HUES6 (cell line): ENCODE data around the gene MISP.
A peak's percentile ranks its signal among the peaks of the same experiment; 100 is the strongest.
"Not testable (repeated sequence)": the region's sequence is repeated elsewhere in the genome, so short reads cannot be mapped to it uniquely, and the experiment has no call there.

Experiments used
- H3K27ac ChIP-seq: 2 replicates; pipeline ENCODE4 v1.7.0; 2013; ENCODE audit warnings: low read depth, mild to moderate bottlenecking, low read length, inconsistent platforms
- H3K27me3 ChIP-seq: 2 replicates; pipeline ENCODE4 v1.6.1; 2013; ENCODE audit warnings: low read length; ENCODE audit not compliant: control insufficient read depth, insufficient read depth
- H3K36me3 ChIP-seq: 2 replicates; pipeline ENCODE4 v1.6.1; 2013; ENCODE audit warnings: low read length; ENCODE audit not compliant: control insufficient read depth, insufficient read depth
- H3K4me1 ChIP-seq: 2 replicates; pipeline ENCODE4 v1.6.1; 2013; ENCODE audit warnings: low read length; ENCODE audit not compliant: control insufficient read depth, insufficient read depth
- H3K4me3 ChIP-seq: 2 replicates; pipeline ENCODE4 v1.5.1; 2013; ENCODE audit warnings: low read depth, low read length
- H3K9ac ChIP-seq: one replicate; pipeline ENCODE4 v1.6.1; 2013; ENCODE audit warnings: mild to moderate bottlenecking, low read length
- H3K9me3 ChIP-seq: 2 replicates; pipeline ENCODE4 v1.6.1; 2013; ENCODE audit warnings: low read depth, low read length; ENCODE audit not compliant: control insufficient read depth, insufficient read depth

MISP gene

GRCh38 chr19:750640-751423 lies at the start of gene MISP:
MISP (plus strand) TSS chr19:751112; CDS start chr19:756947, 5,835 bp downstream.
- H3K9me3 ChIP-seq, result peaks cover 18% of the 10 kb centered on the region
- H3K27ac ChIP-seq, result no peak within 1 kb of the TSS
- no peak within 1 kb of the TSS for H3K9ac ChIP-seq
- no peaks in the 10 kb centered on the region for H3K36me3 ChIP-seq
- no peak within 1 kb of the TSS for H3K4me3 ChIP-seq
- no peaks in the 10 kb centered on the region for H3K27me3 ChIP-seq
- H3K4me1 ChIP-seq, result peaks cover 8% of the 10 kb centered on the region

GRCh38 chr19:702847-703246 lies 48.1 kb upstream of the MISP start:
- H3K4me3 ChIP-seq, result peak overlapping the region; percentile 51; the same call in 1 of the 2 replicates
- not testable (repeated sequence) for H3K4me1 ChIP-seq, H3K9me3 ChIP-seq, H3K27me3 ChIP-seq, H3K36me3 ChIP-seq, H3K27ac ChIP-seq, H3K9ac ChIP-seq

- peaks cover 3% of the 10 kb centered on the region; the same call in 1 of the 2 replicates for H3K4me1 ChIP-seq
- H3K27ac ChIP-seq, result no peak overlapping the region
- peak overlapping the region; percentile 51 for H3K4me3 ChIP-seq
- H3K27me3 ChIP-seq, result no peaks in the 10 kb centered on the region; the same call in 1 of the 2 replicates
- no peaks in the 10 kb centered on the region for H3K36me3 ChIP-seq
- no peak overlapping the region for H3K9ac ChIP-seq
- peaks cover 7% of the 10 kb centered on the region; the same call in 1 of the 2 replicates for H3K9me3 ChIP-seq
Measured at GRCh38 chr19:703329-703650, 47.6 kb upstream of the MISP start.

GRCh38 chr19:703651-704446 lies 47.1 kb upstream of the MISP start:
- H3K9ac ChIP-seq, result peak overlapping the region; percentile 48
- peaks cover 3% of the 10 kb centered on the region; the same call in 1 of the 2 replicates for H3K4me1 ChIP-seq
- no peak overlapping the region for H3K27ac ChIP-seq
- no peaks in the 10 kb centered on the region for H3K36me3 ChIP-seq
- peaks cover 7% of the 10 kb centered on the region; the same call in 1 of the 2 replicates for H3K9me3 ChIP-seq
- no peaks in the 10 kb centered on the region; the same call in 1 of the 2 replicates for H3K27me3 ChIP-seq
- peak overlapping the region; percentile 59 for H3K4me3 ChIP-seq

- peaks cover 7% of the 10 kb centered on the region; the same call in 1 of the 2 replicates for H3K9me3 ChIP-seq
- H3K27ac ChIP-seq, result no peak overlapping the region
- no peaks in the 10 kb centered on the region for H3K36me3 ChIP-seq
- peak overlapping the region; percentile 59 for H3K4me3 ChIP-seq
- H3K4me1 ChIP-seq, result peaks cover 3% of the 10 kb centered on the region; the same call in 1 of the 2 replicates
- no peaks in the 10 kb centered on the region; the same call in 1 of the 2 replicates for H3K27me3 ChIP-seq
- H3K9ac ChIP-seq, result peak overlapping the region; percentile 48
Measured at GRCh38 chr19:704447-704741, 46.5 kb upstream of the MISP start.

- Histone ChIP-seq H3K9me3 (peaks cover 7% of the 10 kb centered on the region; the same call in 1 of the 2 replicates), H3K27me3 (peaks cover 4% of the 10 kb centered on the region), H3K4me3 (peak within 1 kb of the TSS; percentile 64), H3K4me1 (peaks cover 23% of the 10 kb centered on the region), H3K9ac (no peak within 1 kb of the TSS), H3K36me3 (no peaks in the 10 kb centered on the region), H3K27ac (no peak within 1 kb of the TSS)
Measured at GRCh38 chr19:708154-709143, 42.5 kb upstream of the MISP start, which contains the start of gene PALM. PALM (plus strand) TSS chr19:708935; CDS start chr19:709147, 212 bp downstream.

GRCh38 chr19:709196-709964 lies 41.5 kb upstream of the MISP start:
- H3K4me3 ChIP-seq, result peak overlapping the region; percentile 64
- H3K36me3 ChIP-seq, result no peaks in the 10 kb centered on the region
- no peak overlapping the region for H3K27ac ChIP-seq
- peaks cover 7% of the 10 kb centered on the region; the same call in 1 of the 2 replicates for H3K9me3 ChIP-seq
- peaks cover 4% of the 10 kb centered on the region for H3K27me3 ChIP-seq
- H3K9ac ChIP-seq, result no peak overlapping the region
- H3K4me1 ChIP-seq, result peaks cover 21% of the 10 kb centered on the region

GRCh38 chr19:709965-710571 lies 40.8 kb upstream of the MISP start:
- Histone ChIP-seq H3K4me1 (peaks cover 20% of the 10 kb centered on the region), H3K4me3 (peak overlapping the region; percentile 64), H3K27me3 (peaks cover 4% of the 10 kb centered on the region; the same call in 1 of the 2 replicates), H3K27ac (no peak overlapping the region), H3K9me3 (peaks cover 7% of the 10 kb centered on the region; the same call in 1 of the 2 replicates), H3K36me3 (no peaks in the 10 kb centered on the region), H3K9ac (no peak overlapping the region)

- H3K9me3 ChIP-seq, result peaks cover 13% of the 10 kb centered on the region
- peaks cover 4% of the 10 kb centered on the region; the same call in 1 of the 2 replicates for H3K27me3 ChIP-seq
- no peak overlapping the region for H3K9ac ChIP-seq
- no peak overlapping the region for H3K27ac ChIP-seq
- H3K4me3 ChIP-seq, result no peak overlapping the region
- peaks cover 20% of the 10 kb centered on the region for H3K4me1 ChIP-seq
- no peaks in the 10 kb centered on the region for H3K36me3 ChIP-seq
Measured at GRCh38 chr19:710767-711166, 40.1 kb upstream of the MISP start.
